ENCODE data around the gene ASAP2.

- TF ChIP-seq TAF1 (IDR thresholded peaks at IDR 0.05; ENCODE audit: low read depth) (no peak), EP300 (conservative IDR thresholded peaks at IDR 0.05; ENCODE audit: poor library complexity, severe bottlenecking) (no peak), RAD21 (conservative IDR thresholded peaks at IDR 0.05) (no peak), CTCF (IDR thresholded peaks at IDR 0.05; ENCODE audit: poor library complexity, severe bottlenecking) (no peak), SMC3 (conservative IDR thresholded peaks at IDR 0.05; ENCODE audit: poor library complexity) (no peak), POLR2AphosphoS5 (IDR thresholded peaks at IDR 0.05) (no peak), MXI1 (conservative IDR thresholded peaks at IDR 0.05; ENCODE audit: poor library complexity, severe bottlenecking) (no peak)
Observed at GRCh38 chr2:9397201-9397600, 190.6 kb downstream of the ASAP2 start.
